Prostate gland (tissue), 2 donors: Measurements from ENCODE around the gene IFITM1. TPM values are rescaled to one million over a fixed set of nuclear protein-coding genes. Genes with fewer than 3 reads are reported as not detected.
"Not testable (repeated sequence)": the region's sequence is repeated elsewhere in the genome, so short reads cannot be mapped to it uniquely, and the experiment has no call there.

ENCODE experiments used
- DNase-seq: peaks from one replicate; pipeline ENCODE4 v3.0.0-alpha.2; 2019; ENCODE audit warnings: low spot score
- H3K27ac ChIP-seq, 2 donors: fragments of 200-600 bp; sonication (generic); 2 replicates each; pipeline ENCODE4 v1.5.1; 2017 to 2019
- H3K27me3 ChIP-seq: fragments of 200-600 bp; sonication (generic); replicated peaks from 2 replicates; pipeline ENCODE4 v1.5.1; 2019; ENCODE audit not compliant: insufficient read depth
- H3K36me3 ChIP-seq, 2 donors: fragments of 200-600 bp; sonication (generic); 1 replicate in 1 of 2; 2 replicates in 1 of 2; pipeline versions ENCODE4 v1.5.1 to v1.8.1; 2017 to 2019
- H3K4me1 ChIP-seq: fragments of 200-600 bp; sonication (generic); replicated peaks from 2 replicates; pipeline ENCODE4 v1.5.1; 2019
- H3K4me3 ChIP-seq, 2 donors: fragments of 200-600 bp; sonication (generic); 2 replicates each; pipeline ENCODE4 v1.5.1; 2017 to 2019
- H3K9me3 ChIP-seq: fragments of 200-600 bp; sonication (generic); 2 replicates; pipeline ENCODE4 v1.5.1; 2017
- POLR2A ChIP-seq: fragments of 450-650 bp; IDR thresholded peaks from one replicate; pipeline ENCODE4 v1.6.1; 2016; ENCODE audit warnings: antibody characterized with exemption, mild to moderate bottlenecking
- POLR2AphosphoS5 ChIP-seq: sonication (generic); formaldehyde crosslinking; IDR thresholded peaks from one replicate; pipeline ENCODE4 v1.6.1; 2017; ENCODE audit warnings: antibody characterized with exemption
- whole genome bisulfite sequencing: methylation state at CpG from one replicate; pipeline ENCODE4 v1.1.5; 2018; 5-methylcytosine and 5-hydroxymethylcytosine counted together
- intact Hi-C: fragments of 100-400 bp; cut with DNase I; formaldehyde crosslinking; loops from one replicate; pipeline ENCODE4 v1.14.2; 2022
- total RNA-seq, 2 donors: library from RNA; depleted of rRNA; stranded (reverse); fragments of >200 nt; gene quantifications; one replicate each; pipeline ENCODE4 v1.1.0, GENCODE V29; 2016
- TF ChIP-seq, protein P1 (sequence below), 4 experiments: fragments of 200-600 bp in 2 of 4; fragments of 450-650 bp in 2 of 4; sonication (generic) in 2 of 4; IDR thresholded peaks; 1 replicate in 3 of 4; 2 replicates in 1 of 4; pipeline ENCODE4 v1.5.1; 2016 to 2019; ENCODE audit warnings: antibody characterized with exemption in 4 of 4, mild to moderate bottlenecking in 2 of 4, moderate library complexity in 2 of 4

IFITM1 gene
- total RNA-seq, 2 donors from 2014 or later: 73.9 to 182 TPM

DNA sequence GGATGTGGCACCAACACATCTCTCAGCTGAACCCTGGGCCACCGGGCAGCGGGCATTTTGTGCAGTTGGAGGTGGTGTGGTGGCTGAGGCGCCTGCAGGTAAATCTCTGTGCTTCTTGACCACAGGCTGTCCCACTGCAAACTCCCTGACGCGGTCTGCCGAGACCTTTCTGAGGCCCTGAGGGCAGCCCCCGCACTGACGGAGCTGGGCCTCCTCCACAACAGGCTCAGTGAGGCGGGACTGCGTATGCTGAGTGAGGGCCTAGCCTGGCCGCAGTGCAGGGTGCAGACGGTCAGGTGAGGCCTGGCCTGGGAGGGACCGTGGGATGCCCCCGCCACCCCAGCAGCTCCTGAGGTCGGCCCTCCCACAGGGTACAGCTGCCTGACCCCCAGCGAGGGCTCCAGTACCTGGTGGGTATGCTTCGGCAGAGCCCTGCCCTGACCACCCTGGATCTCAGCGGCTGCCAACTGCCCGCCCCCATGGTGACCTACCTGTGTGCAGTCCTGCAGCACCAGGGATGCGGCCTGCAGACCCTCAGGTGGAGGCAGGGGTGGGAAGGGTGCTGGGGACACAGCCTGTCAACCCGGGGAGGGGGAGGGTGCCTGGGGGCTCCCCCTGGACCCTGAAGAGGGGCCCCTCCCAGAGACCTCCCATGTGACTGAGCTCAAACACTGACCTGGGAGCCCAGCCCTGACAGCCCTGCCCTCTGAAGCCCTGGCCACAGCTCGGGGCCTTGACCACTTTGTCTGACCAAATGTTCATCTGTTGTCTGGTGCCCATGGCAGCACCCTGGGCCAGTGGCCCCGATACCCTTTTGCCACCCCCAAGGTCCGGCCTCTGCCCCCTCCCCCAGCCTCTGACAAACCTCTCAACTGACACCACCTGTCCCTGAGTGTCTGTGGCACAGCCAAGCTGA lies 29.5 kb upstream of the IFITM1 start:
- Histone ChIP-seq H3K27ac (no peak overlapping the region), H3K4me3 (no peak overlapping the region), H3K9me3 (no peaks in the 10 kb centered on the region), H3K36me3 (no peaks in the 10 kb centered on the region), H3K27me3 (peaks cover 27% of the 10 kb centered on the region), H3K4me1 (no peaks in the 10 kb centered on the region)
- TF ChIP-seq POLR2AphosphoS5: no peak
- TF ChIP-seq, protein P1, sequence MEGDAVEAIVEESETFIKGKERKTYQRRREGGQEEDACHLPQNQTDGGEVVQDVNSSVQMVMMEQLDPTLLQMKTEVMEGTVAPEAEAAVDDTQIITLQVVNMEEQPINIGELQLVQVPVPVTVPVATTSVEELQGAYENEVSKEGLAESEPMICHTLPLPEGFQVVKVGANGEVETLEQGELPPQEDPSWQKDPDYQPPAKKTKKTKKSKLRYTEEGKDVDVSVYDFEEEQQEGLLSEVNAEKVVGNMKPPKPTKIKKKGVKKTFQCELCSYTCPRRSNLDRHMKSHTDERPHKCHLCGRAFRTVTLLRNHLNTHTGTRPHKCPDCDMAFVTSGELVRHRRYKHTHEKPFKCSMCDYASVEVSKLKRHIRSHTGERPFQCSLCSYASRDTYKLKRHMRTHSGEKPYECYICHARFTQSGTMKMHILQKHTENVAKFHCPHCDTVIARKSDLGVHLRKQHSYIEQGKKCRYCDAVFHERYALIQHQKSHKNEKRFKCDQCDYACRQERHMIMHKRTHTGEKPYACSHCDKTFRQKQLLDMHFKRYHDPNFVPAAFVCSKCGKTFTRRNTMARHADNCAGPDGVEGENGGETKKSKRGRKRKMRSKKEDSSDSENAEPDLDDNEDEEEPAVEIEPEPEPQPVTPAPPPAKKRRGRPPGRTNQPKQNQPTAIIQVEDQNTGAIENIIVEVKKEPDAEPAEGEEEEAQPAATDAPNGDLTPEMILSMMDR (IDR thresholded peaks at IDR 0.05): no peak
- TF ChIP-seq POLR2A: no peak
- WGBS: 81% methylated on average over 24 of the region's 24 CpGs
- intact Hi-C loops: no loop called here
- no peak for DNase-seq

- Histone ChIP-seq H3K36me3 (no peaks in the 10 kb centered on the region), H3K27ac (no peak overlapping the region), H3K4me1 (no peaks in the 10 kb centered on the region), H3K4me3 (no peak overlapping the region), H3K9me3 (no peaks in the 10 kb centered on the region), H3K27me3 (peaks cover 23% of the 10 kb centered on the region)
- TF ChIP-seq POLR2AphosphoS5 (no peak), POLR2A (no peak)
- TF ChIP-seq, protein P1 (IDR thresholded peaks at IDR 0.05): no peak
- 88% methylated on average over 29 of the region's 29 CpGs for WGBS
- intact Hi-C loops: no loop called here
- no peak for DNase-seq
Observed at GRCh38 chr11:285021-285893, 28.6 kb upstream of the IFITM1 start.

- intact Hi-C loops: no loop called here
- DNase-seq: no peak
- H3K27ac ChIP-seq: no peak overlapping the region
- H3K9me3 ChIP-seq: no peaks in the 10 kb centered on the region
- 71% methylated on average over 8 of the region's 8 CpGs for WGBS
- no peaks in the 10 kb centered on the region for H3K36me3 ChIP-seq
- TF ChIP-seq POLR2AphosphoS5 (no peak), POLR2A (no peak)
- TF ChIP-seq, protein P1 (IDR thresholded peaks at IDR 0.05): no peak
- H3K4me3 ChIP-seq: no peak overlapping the region
- peaks cover 18% of the 10 kb centered on the region for H3K27me3 ChIP-seq
- H3K4me1 ChIP-seq: no peaks in the 10 kb centered on the region
Observed at GRCh38 chr11:285894-286220, 28.0 kb upstream of the IFITM1 start.

- intact Hi-C loops: not testable (repeated sequence)
Observed at GRCh38 chr11:286977-287820, 26.6 kb upstream of the IFITM1 start.

More at GRCh38 chr11:286977-287820, 26.6 kb upstream of the IFITM1 start:
- H3K27me3 ChIP-seq, H3K4me1 ChIP-seq, H3K4me3 ChIP-seq, H3K27ac ChIP-seq, H3K9me3 ChIP-seq, H3K36me3 ChIP-seq, DNase-seq: not testable (repeated sequence)
- WGBS: 73% methylated on average over 27 of the region's 27 CpGs
